ENCODE measurements around the gene DENND1A. TPM values are rescaled to one million over a fixed set of nuclear protein-coding genes. Genes with fewer than 3 reads are reported as not detected.
"Not testable (repeated sequence)": the region's sequence is repeated elsewhere in the genome, so short reads cannot be mapped to it uniquely, and the experiment has no call there.

DENND1A gene
- total RNA-seq, 1 experiment from 2014 or later = 29.7 TPM

DNA sequence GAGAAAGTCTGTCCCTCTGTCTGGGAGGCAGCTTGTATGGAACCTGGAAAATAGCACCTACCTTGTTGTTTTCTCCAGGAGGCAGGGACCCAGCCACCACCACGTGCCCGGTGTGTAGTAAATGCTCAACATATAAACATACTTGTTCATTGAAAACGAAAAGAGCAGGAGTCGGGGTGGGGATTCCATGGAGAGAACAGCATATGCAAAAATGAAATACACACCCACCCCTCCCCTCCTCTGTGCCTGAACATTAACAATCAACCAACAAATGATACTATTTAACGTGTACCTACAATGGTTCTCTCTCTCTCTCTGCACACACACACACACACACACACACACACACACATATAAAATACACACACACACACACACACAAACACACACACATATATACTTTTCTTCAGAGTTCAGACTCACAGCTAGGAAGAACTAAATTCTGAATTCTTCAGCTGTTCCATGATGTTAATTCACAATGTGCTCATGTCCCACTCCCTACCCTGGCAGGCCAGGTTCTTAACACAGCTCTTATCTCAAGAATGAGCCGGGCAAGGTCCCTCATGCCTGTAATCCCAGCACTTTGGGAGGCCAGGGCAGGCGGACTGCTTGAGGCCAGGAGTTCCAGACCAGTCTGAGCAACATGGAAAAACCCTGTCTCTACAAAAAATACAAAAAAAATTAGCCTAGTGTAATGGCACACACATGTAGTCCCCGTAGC, 16.3 kb upstream of the DENND1A start:
- intact Hi-C loops (cut with micrococcal nuclease) = no loop called here
- Histone ChIP-seq H3K27ac (ENCODE audit: low read length) (no peak overlapping the region), H3K79me2 (ENCODE audit: low read length) (no peaks in the 10 kb centered on the region), H3K9me2 (replicated peaks; ENCODE audit: low read length) (no peaks in the 10 kb centered on the region), H2AFZ (ENCODE audit: low read length) (no peak overlapping the region), H4K20me1 (ENCODE audit: low read length) (no peaks in the 10 kb centered on the region), H3K9ac (ENCODE audit: low read length) (no peak overlapping the region), H3K4me1 (ENCODE audit: insufficient read depth, low read length) (no peaks in the 10 kb centered on the region), H3K4me2 (ENCODE audit: low read length) (no peak overlapping the region), H3K9me3 (ENCODE audit: low read length) (no peaks in the 10 kb centered on the region), H3K36me3 (ENCODE audit: low read depth, low read length) (no peaks in the 10 kb centered on the region), H3K4me3 (ENCODE audit: low read length) (no peak overlapping the region), H3K27me3 (ENCODE audit: low read length) (no peaks in the 10 kb centered on the region), H3F3A (ENCODE audit: low read length, unreplicated experiment) (no peaks in the 10 kb centered on the region)
- BruUV-seq (replicated peaks) = no TSS peak
- TF ChIP-seq EZH2 (IDR thresholded peaks at IDR 0.05; ENCODE audit: low read length, unreplicated experiment) (no peak), EZH2phosphoT487 (IDR thresholded peaks at IDR 0.05; ENCODE audit: borderline replicate concordance, low read length) (no peak)
- TF ChIP-seq, protein P1, sequence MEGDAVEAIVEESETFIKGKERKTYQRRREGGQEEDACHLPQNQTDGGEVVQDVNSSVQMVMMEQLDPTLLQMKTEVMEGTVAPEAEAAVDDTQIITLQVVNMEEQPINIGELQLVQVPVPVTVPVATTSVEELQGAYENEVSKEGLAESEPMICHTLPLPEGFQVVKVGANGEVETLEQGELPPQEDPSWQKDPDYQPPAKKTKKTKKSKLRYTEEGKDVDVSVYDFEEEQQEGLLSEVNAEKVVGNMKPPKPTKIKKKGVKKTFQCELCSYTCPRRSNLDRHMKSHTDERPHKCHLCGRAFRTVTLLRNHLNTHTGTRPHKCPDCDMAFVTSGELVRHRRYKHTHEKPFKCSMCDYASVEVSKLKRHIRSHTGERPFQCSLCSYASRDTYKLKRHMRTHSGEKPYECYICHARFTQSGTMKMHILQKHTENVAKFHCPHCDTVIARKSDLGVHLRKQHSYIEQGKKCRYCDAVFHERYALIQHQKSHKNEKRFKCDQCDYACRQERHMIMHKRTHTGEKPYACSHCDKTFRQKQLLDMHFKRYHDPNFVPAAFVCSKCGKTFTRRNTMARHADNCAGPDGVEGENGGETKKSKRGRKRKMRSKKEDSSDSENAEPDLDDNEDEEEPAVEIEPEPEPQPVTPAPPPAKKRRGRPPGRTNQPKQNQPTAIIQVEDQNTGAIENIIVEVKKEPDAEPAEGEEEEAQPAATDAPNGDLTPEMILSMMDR (conservative IDR thresholded peaks at IDR 0.05; ENCODE audit: low read depth, low read length) = no peak
- POLR2A ChIA-PET (ENCODE audit: unreplicated experiment) = no interaction called here
- ATAC-seq = no peak
- no peak for DNase-seq
- CTCF ChIA-PET = no interaction called here

DNA sequence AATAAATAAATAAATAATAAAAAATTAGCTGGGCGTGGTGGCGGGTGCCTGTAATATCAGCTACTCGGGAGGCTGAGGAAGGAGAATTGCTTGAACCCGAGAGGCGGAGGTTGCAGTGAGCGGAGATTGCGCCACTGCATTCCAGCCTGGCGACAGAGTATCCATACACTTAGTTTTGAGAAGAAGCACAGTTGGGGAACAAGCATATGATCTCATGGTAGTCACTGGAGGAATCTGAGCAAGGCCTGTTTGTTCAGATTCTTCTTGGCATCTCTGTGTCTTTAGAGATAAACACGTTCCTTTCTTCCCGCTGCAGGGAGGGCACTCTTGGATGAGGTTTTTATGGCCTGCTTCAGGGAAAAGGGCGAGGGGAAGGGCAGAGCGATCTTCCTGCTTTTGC, 15.6 kb upstream of the DENND1A start:
- TF ChIP-seq EZH2phosphoT487 (IDR thresholded peaks at IDR 0.05; ENCODE audit: borderline replicate concordance, low read length) = no peak
- no peak for TF ChIP-seq EZH2 (IDR thresholded peaks at IDR 0.05; ENCODE audit: low read length, unreplicated experiment)
- TF ChIP-seq, protein P1 (conservative IDR thresholded peaks at IDR 0.05; ENCODE audit: low read depth, low read length) = no peak
- H3K4me3 ChIP-seq (ENCODE audit: low read length) = no peak overlapping the region
- H3K9me2 ChIP-seq (replicated peaks; ENCODE audit: low read length) = no peaks in the 10 kb centered on the region
- intact Hi-C loops (cut with micrococcal nuclease) = no loop called here
- POLR2A ChIA-PET (ENCODE audit: unreplicated experiment) = no interaction called here
- no peaks in the 10 kb centered on the region for H3K27me3 ChIP-seq (ENCODE audit: low read length)
- no peaks in the 10 kb centered on the region for H3F3A ChIP-seq (ENCODE audit: low read length, unreplicated experiment)
- no peak overlapping the region for H3K27ac ChIP-seq (ENCODE audit: low read length)
- CTCF ChIA-PET = no interaction called here
- ATAC-seq (no peak), DNase-seq (no peak)
- no peaks in the 10 kb centered on the region for H4K20me1 ChIP-seq (ENCODE audit: low read length)
- H3K9ac ChIP-seq (ENCODE audit: low read length) = no peak overlapping the region
- H3K79me2 ChIP-seq (ENCODE audit: low read length) = no peaks in the 10 kb centered on the region
- H3K36me3 ChIP-seq (ENCODE audit: low read depth, low read length) = no peaks in the 10 kb centered on the region
- no peaks in the 10 kb centered on the region for H3K9me3 ChIP-seq (ENCODE audit: low read length)
- H2AFZ ChIP-seq (ENCODE audit: low read length) = no peak overlapping the region
- H3K4me2 ChIP-seq (ENCODE audit: low read length) = no peak overlapping the region
- H3K4me1 ChIP-seq (ENCODE audit: insufficient read depth, low read length) = no peaks in the 10 kb centered on the region
- BruUV-seq (replicated peaks) = no TSS peak

DNA sequence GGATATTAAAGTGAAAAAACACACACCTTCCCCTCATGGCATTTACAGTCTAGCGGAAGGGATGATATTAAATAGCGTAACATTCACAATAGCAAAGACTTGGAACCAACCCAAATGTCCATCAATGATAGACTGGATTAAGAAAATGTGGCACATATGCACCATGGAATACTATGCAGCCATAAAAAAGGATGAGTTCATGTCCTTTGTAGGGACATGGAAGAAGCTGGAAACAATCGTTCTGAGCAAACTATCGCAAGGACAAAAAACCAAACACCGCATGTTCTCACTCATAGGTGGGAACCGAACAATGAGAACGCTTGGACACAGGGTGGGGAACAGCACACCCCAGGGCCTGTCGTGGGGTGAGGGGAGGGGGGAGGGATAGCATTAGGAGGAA, 14.5 kb upstream of the DENND1A start:
- H3K36me3 ChIP-seq (ENCODE audit: low read depth, low read length); CTCF ChIA-PET; H3K4me2 ChIP-seq (ENCODE audit: low read length); H3K4me1 ChIP-seq (ENCODE audit: insufficient read depth, low read length); H3K4me3 ChIP-seq (ENCODE audit: low read length); H2AFZ ChIP-seq (ENCODE audit: low read length); ATAC-seq; H3K9me3 ChIP-seq (ENCODE audit: low read length); H3K27me3 ChIP-seq (ENCODE audit: low read length); H3K79me2 ChIP-seq (ENCODE audit: low read length); H3F3A ChIP-seq (ENCODE audit: low read length, unreplicated experiment); H4K20me1 ChIP-seq (ENCODE audit: low read length); H3K9me2 ChIP-seq (replicated peaks; ENCODE audit: low read length); H3K9ac ChIP-seq (ENCODE audit: low read length); intact Hi-C loops (cut with micrococcal nuclease); DNase-seq; BruUV-seq (replicated peaks); H3K27ac ChIP-seq (ENCODE audit: low read length); POLR2A ChIA-PET (ENCODE audit: unreplicated experiment): not testable (repeated sequence)

All from PC-3 (cell line).